ENCODE results near the gene CTNNA2.
"Not testable (repeated sequence)": the region's sequence is repeated elsewhere in the genome, so short reads cannot be mapped to it uniquely, and the experiment has no call there.

The CTNNA2 gene

DNA sequence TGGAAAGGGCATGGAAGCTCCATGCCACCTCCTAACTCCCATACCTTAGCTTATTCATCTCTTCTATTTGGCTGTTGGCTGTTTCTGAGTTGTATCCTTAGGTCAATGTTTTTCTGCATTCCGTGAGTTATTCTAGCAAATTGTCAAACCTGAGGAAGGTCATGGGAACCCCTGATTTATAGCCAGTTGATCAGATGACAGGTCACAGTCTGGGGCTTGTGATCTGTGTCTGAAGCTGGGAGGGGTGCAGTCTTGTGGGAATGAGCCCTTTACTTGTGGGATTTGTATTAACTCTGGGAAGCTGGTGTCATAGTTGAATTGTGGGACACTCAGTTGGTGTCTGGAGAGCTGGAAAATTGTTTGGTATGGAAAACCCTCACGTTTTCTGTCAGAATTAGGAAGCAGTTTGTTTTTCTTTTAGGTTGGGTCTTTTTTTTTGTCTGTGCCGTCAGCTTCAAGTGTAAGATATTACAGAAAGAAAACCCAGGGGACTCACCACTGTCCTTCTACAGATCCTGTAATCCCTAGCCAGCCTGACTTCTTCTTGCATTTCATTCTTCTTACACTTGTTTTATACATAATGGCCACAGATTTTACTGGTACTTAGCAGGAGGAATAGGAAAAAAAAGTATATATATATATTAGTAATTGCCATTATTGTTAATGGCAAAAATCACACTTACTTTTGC, 653.8 kb downstream of the CTNNA2 start:
- DNase-seq, result no peak

DNA sequence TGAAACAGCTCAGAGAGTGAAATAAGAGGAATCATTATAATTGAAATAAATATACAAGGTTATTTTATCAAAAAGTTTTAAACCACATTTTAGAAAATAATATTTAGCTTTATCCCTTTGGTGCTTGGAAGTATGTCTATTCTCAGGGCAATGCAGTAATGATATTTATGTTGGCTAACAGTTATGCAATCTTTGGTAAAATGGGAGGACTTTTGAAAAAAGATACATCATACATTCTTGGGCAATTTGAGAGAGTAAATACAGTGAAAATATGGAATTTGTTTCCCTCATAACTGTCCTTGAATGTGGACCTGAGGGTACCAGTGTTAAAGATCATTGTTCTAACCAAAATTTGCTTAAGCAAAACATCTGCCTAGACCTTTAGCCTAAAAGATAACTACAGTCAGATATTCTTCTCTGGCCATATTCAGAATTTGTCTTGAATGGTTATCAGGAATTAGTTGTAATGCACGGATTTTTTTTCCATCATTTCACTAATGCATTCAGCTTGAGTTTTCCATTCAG, 654.5 kb downstream of the CTNNA2 start:
- DNase-seq, result no peak

DNA sequence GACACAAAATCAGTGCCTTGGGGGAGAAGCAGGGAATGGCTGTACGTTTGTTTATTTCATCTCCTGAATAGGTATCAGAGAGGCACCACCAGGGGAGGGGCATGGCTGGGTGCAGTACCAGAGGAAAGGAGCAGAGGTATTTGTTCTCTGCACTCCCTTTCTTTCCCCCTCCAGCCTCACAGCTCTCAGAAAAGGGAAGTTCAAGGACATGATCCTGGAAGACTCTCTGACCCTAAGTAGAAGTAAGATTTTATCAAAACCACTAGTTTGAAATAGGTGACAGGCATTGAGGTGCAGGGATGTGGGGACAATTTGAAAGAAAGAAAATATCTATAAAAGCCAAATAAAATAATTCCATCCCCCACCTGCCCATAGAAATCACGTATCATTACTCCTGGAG, 655.2 kb downstream of the CTNNA2 start:
- no peak for DNase-seq

DNA sequence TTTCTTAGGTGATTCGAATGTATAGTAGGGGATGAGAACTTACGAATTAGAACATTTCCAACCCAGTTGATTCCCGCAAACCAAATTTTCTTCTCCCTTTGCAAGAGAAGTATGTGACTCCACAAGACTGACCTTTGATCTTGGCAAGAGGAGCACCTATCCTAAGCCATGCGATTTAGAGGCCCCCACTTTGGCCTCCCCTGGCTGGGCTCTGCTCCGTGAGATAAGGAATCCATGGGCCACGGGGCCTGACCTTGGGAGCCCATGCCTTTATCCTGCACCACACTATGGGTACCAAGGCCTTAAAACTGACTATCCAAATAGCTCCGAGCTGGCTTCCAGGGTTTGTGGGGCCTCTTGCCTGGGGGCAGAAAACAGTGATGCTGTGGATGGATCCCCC, 656.0 kb downstream of the CTNNA2 start:
- DNase-seq, result no peak

DNA sequence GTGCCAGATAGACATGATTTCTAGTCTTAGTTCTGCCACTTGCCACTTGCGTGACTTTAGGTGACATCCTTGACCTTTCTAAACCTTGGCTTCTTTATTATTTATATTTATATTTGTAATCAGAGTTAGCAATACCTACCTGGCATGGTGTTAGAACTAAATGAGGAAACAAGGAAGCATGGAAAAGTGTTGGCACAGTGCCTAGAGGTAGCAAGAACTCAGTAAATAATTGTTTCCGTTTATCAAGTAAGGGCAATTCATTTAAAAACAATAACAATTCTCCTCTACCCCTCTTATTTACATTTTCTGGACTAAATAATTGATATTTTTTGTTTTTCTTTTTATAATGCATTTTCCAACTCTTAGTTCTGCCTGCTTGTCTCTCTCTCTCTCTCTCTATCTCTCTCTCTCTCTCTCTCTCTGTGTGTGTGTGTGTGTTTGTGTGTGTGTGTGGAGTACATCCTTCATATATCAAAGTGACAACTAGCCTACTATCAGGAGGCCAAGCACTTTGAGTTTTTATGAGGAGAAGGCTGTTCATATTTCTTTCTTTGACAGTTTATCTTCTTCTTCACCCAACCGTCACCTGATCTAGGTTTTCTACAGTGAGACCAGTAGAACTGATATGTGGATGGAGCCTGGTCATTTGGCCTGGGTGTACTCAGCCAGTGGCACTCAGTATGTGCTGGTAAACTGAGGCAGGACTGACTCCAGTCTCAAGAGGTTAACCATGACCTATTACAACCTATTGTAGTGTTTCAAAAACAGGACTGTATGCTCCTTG, 657.2 kb downstream of the CTNNA2 start:
- DNase-seq, result no peak

DNA sequence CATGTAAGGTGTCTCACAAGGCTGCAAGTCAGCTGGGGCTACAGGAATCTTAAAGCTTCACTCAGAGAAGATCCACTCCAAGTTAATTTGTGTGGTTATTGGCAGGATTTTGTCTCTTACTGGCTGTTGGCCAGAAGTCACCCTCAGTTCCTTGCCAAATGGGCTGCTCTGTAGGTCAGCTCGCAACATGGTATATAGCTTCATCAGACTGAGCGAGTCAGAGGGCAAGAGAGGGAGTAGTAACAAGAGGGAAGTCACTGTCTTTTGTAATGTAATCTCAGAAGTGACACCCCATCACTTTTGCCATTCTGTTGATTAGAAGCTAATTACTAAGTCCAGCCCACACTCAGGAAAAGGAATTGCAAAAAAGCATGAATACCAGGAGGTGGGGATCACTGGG, 672.2 kb downstream of the CTNNA2 start:
- no peak for DNase-seq

DNA sequence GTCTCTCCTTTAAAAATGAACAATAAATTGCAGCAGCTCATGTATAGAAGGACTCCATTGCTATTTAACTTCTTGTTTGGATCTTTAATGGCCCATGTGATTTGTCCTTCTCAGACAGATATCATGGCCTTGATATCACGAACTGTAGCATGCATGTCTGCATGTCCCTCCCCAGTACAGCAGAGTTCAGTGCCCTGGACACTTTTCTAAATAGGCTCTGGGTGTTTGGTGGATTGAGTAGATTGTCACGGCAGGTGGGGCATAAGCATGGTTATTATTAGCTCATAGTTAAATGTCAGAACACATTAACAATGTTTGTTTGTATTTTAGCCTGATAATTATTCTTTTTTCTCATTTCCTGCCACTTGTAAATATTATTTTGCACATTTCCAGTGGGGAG, 673.4 kb downstream of the CTNNA2 start:
- no peak for DNase-seq

DNA sequence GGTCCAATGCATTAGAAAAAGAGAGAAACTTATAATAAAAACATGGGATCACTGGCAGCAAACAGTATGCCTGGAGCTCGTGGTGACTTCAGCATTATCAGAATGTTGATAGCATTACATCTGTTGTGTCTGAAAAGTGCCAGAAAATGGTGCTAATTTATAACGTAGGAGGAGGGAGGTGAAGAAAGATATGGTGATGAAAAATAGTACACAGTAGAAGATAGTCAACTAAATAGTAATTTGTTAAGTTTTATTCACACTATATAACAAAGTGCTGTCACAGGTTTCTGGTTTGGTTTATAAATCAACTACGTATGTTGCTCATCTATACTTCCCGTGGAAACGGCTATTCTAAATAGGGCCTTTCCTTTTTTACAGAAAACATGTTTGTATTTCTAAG, 674.3 kb downstream of the CTNNA2 start:
- DNase-seq, result no peak

DNA sequence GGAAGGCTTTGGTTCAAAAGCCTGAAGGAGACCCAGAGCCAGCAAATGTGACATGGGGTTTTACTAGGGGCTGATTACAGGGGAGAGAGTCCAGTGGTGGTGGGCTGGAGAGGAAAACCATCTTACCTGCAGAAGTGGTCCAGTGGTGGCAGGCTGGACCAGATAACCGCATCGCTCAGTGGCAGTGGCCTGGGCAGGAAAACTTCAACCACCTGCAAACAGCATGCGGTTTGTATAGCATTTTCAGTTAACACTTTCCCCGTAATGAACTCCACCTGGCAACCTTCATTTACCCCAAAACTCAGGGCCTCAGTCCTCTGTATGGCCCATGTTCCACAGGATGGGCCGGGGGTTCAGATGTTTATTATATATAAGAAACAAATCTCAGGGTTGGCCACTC, 677.3 kb downstream of the CTNNA2 start:
- DNase-seq, result no peak

DNA sequence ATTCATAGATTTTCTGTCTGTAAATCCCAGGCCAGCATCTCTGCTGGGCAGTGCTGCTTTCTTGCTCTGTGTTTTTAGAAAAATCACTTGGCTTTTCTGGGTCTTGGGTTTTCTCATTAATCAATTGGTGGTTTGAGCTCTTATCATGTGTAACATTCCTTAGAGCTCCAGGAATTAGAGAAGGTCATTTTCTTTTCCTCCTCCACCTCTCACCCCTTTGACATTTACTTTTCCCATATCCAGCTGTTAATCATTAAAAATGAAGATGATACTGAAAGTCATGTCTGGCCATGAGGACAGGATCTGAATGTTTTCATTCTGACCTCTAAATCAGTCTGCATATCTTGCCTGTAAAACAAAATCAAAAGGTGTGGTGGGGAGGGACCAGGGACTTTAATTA, 680.7 kb downstream of the CTNNA2 start:
- no peak for DNase-seq

DNA sequence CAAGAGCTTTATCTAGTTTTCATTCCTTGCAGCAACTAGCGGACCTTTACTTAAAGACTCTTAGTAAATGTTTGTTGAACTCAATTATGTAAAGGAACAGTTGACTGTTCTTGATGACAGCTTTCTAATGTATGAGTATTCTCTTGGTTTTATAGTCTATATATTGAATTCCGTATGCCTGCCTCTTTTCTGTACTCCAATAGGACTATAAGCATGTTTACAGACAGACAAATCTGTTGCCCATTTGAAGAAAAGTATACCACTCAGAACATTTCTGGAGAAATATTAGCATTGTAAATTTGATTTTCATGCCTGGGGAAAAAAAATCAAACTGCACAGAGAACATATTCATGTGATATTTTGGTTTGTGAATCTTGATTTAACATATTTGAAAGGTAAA, 682.2 kb downstream of the CTNNA2 start:
- DNase-seq, result no peak

DNA sequence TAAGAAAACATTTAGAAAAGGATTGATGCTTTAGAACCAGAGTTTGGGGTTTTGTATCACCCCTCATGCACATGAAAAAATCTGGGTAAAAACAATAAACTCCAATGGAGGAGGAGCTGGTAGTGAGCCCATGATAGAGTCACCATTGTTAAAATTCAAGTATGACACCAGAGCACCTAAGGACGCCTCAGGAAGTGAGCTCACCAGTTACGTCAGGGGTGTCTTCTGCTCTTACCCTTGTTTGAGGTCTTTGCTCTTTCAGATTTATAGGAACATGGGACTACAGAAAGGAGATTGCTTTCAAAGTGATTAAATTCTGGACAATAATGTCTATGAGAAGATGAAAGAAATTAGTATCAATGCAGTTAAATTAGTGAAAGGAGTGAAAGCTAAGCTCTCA, 685.2 kb downstream of the CTNNA2 start:
- no peak for DNase-seq

DNA sequence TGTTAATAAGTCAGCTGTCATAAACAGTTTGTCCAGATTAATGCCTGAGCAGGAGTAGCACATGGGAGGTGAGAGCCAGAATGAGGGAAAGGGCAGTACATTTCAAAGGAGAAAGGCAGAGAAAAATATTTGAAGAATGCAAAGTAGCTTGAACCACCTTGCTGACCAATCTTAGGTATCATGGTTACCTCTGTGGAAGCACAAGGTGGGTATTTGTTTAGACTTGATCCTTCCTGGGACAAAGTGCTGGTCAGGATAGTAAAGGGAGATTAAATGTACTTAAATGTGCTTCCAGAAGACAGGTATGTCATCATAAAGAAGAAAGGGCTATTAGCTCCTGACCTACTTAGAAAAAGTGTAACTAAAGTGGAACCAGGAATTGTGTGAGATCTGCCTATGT, 686.7 kb downstream of the CTNNA2 start:
- no peak for DNase-seq

DNA sequence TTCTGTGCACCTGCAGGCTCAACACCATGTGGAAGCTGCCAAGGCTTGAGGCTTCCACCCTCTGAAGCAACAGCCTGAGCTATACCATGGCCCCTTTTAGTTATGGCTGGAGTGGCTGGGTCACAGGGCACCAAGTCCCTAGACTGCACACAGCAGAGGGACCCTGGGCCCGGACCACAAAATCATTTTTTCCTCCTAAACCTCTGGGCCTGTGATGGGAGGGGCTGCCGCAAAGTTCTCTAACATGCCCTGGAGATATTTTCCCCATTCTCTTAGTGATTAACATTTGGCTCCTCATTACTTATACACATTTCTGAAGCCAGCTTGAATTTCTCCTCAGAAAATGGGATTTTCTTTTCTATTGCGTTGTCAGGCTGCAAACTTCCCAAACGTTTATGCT, 691.1 kb downstream of the CTNNA2 start:
- DNase-seq, result not testable (repeated sequence)

DNA sequence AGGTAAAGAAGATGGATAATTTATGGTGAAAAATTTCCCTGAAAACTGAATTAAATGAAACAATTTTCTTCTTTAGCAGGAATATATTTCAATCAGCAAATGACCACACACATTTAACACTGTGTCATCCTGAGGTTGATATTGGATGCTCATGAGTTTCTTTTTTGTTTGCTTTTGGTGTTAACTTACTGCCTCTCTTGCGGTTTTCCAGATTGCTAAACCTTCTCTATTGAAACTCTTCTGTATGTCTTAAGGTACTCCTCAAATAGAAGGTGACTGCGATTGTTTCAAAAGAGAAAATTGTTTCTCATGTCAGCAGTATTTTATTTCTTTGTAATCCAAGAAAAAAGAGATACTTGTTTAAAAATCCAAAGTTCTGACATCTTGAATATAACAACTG, 692.6 kb downstream of the CTNNA2 start:
- DNase-seq, result no peak

DNA sequence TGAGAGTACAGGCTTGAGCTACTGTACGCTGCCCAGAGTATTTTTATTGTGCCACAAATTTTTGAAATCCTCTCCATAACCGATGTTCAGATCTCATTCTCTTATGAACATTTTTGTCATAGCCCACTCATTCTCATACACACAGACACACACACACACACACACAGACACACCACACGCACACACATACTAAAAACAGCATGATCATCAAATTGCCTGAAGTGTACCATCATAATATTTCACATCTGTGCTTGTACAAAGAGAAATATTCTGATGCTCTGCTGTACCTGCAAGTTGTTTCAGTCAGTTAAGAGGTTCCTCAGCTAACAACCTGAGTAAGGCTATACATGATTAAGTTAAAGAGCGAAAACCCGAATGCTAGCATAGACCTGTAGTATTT, 696.6 kb downstream of the CTNNA2 start:
- DNase-seq, result no peak

DNA sequence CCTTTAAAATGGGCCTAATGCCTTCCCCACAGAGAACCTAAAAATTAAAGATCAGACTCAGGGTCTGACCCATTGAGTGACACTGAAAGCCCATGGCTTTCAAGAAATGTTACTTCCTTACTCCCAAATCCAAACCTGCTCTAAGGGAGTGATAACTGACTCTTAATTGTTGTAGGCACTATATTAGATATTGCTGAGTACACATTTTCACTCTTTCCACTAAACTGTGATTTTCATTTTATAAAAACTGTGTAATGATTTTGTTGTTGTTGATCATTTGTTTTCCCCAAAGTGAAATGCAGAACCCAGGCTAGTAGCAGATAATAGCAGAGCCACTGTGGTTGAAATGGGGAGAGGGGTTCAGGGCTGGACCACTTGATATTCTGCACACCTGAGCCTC, 704.6 kb downstream of the CTNNA2 start:
- DNase-seq, result no peak

DNA sequence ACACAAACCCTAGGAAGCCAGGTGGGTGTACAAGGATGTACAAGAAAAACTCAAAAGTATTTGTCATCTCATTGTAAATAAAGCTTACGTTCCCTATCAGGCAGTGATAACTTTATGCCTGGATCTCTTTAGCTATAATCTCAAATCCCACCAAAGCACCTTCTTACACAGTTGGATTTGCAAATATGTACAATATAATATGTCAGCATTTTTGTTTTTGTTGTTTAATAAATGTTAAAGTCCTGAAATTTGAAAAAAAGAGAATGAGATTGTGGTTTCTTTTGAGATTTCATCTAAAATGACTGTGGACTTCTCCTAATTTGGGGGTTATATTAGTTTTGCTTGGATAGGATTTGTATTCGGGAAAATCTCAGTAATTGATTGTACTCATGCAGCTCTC, 709.8 kb downstream of the CTNNA2 start:
- no peak for DNase-seq

DNA sequence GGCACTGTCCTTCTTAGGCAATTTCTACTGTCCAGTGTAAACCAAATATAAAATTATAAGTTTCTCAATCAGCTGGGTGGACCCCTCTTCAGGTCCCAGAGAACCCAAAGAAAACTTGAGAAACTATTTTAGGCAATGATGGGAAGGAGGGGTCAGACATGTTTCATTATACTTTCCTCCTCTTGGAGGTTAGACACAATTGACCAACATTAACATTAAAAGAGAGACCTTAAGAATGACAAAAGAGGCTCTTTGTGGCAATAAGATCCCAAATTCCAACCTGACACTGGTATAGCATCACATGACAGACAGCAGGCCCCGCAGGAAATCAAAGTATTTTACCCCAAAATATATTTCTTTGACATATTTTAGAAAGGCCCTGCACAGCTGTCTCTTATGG, 718.6 kb downstream of the CTNNA2 start:
- no peak for DNase-seq

DNA sequence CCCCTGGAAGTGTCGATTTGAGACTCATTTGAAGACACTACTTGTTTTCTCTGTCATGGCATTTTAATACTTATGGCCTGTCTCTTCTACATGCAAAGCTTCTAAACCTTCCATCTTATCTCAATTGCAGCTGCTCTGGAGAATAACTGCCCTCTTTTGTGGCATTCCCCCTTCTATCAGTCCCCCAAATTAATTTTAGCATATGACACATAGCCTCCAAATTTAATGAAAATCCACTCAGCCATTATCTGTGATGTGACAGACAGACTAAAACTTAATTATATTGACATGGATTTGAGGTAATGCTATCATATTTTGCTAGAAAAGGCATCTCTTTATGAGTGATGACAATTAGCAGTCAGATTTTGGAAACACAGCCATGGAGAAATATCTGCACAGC, 720.5 kb downstream of the CTNNA2 start:
- DNase-seq, result no peak

DNA sequence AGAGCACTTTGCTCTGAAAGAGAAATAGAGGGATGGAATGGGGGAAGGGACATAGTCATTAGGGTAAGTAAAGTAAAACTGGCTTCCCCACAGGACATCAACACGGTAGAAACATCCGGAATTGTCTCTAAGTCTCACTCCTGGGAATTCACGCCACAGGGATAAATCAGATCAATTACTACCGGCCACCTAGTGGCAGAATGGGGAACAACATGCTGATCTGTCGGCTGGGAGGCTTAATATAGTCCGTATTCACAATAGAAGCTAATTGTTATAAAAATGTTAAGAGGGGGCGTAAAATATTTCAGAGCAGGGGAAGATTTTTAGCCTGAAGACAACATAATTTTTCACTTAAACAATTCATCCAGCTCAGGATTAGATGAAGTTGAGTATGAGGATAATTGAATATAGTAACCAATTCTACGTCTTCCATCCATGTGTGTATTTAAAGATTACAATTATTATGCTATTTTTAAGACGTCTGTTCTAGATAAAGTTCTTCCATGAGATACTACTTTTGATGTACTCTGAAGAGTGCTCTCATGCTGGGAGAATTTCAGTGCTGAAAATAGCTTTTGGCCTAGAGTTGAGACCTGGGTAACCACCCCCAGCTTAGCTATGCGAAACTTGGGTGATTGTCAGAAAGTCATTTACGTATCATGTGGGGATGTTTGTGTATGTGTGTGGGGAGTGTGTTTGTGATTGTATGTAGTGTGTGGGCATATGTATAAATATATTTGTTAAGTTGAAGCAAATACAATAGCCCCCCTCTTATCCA, 726.0 kb downstream of the CTNNA2 start:
- DNase-seq, result no peak

DNA sequence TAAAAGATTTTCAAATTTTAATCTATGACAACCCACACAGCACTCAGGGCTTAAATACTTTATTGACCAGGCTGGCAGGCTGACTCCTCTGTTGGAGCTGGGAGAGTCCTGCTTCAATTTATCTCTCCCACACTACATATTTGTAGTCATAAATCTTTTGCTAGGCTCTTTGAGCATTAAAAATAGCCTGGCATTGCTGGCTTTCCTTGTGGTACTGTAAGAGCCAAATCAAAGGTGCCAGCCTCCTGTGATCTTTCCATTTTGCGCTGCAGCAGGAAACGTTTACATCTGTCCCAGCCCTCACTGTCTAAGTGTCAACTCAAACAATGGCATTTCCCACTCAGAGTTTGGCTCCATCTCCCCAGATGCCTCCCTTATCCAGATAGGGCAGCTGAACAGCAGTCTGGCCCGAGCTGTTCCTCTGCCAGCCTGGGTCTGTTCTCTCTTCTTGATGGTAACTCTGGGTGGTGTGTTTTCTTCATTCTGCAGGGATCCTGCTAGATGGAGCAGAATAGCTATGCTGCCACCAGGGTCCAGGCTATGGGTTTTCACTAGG, 729.6 kb downstream of the CTNNA2 start:
- DNase-seq, result no peak

DNA sequence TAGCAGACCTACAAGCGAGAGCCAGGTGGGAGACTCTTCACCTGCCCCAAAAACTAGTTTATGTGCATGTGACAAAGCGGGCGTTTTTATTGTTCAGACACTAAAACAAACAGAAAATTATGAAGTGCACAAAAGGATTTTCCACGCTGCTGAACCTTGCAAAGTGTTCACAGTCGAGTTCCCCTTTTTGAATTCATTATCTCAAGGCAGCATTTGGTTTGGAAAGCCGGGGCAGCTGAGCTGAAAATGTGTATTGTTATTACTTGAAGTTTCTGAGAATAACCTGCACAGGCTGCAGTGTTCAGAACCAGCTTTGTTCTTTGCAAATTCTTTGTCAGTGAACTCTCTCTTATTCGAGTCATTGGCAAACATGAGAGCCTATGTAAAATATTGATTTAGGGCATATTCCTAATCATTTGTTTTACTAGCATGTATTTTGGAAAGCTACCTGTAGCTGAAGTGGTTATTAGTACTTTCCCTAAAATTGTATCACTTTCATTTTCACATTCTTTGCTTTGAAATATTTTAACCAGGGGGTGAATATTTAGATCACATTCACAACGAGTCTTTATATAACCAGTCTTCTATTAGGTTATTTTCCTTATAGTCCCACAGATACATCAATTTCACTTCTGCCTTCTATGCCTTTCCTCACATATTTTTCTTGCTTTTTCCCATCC, 732.2 kb downstream of the CTNNA2 start:
- DNase-seq, result no peak

All from activated gamma-delta T cell (primary cell).